Kidney (tissue), 14 donors: Measurements from ENCODE around the gene CEP85. TPM values are rescaled to one million over a fixed set of nuclear protein-coding genes. Genes with fewer than 3 reads are reported as not detected.
A peak's percentile ranks its signal among the peaks of the same experiment; 100 is the strongest.

Source experiments
- DNase-seq, 5 donors: peaks; one replicate each; pipeline ENCODE4 v3.0.0-alpha.2; 2013 to 2020
- FAIRE-seq: peaks from 2 replicates; lab custom pipeline; 2012; peaks lifted over from hg19 to GRCh38; lab: Jason Lieb, UNC
- H3K27ac ChIP-seq, 2 donors: one replicate each; pipeline ENCODE4 v1.7.0; 2013; ENCODE audit warnings: low read depth in 2 of 2, low read length in 2 of 2, inconsistent platforms in 1 of 2
- H3K27me3 ChIP-seq: one replicate; pipeline ENCODE4 v1.7.1; 2013; ENCODE audit warnings: low read length, inconsistent platforms; ENCODE audit not compliant: control insufficient read depth, insufficient read depth
- H3K36me3 ChIP-seq, 3 donors: one replicate each; pipeline versions ENCODE4 v1.7.0 to v1.7.1; 2013; ENCODE audit warnings: low read length in 3 of 3, control low read depth in 1 of 3, inconsistent platforms in 1 of 3; ENCODE audit not compliant: insufficient read depth in 3 of 3, control insufficient read depth in 2 of 3
- H3K4me1 ChIP-seq, 3 donors: one replicate each; pipeline versions ENCODE4 v1.7.0 to v1.7.1; 2013; ENCODE audit warnings: low read length in 3 of 3, inconsistent platforms in 1 of 3, low read depth in 1 of 3; ENCODE audit not compliant: control insufficient read depth in 2 of 3, insufficient read depth in 2 of 3
- H3K4me3 ChIP-seq, 3 donors: one replicate each; pipeline versions ENCODE4 v1.7.0 to v1.8.1; 2013; ENCODE audit warnings: low read length in 3 of 3, control low read depth in 1 of 3, inconsistent platforms in 1 of 3
- H3K9ac ChIP-seq, 3 donors: one replicate each; pipeline versions ENCODE4 v1.7.0 to v1.7.1; 2013; ENCODE audit warnings: low read length in 3 of 3, control low read depth in 1 of 3, inconsistent platforms in 1 of 3
- H3K9me3 ChIP-seq, 3 donors: one replicate each; pipeline versions ENCODE4 v1.7.0 to v1.7.1; 2013; ENCODE audit warnings: low read length in 3 of 3, control low read depth in 1 of 3, inconsistent platforms in 1 of 3; ENCODE audit not compliant: control insufficient read depth in 2 of 3, insufficient read depth in 1 of 3
- intact Hi-C: fragments of 100-400 bp; cut with DNase I; formaldehyde crosslinking; loops from one replicate; pipeline ENCODE4 v1.11.1; 2022
- polyA plus RNA-seq: library from polyadenylated mRNA; stranded (reverse); fragments of 350-450 nt; fragmentation: Illumina TruSeq; extraction: RNeasy Lipid Tissue Mini Kit (QIAGEN cat#74804); gene quantifications from one replicate; pipeline ENCODE4 v1.2.3, GENCODE V29; 2014; ENCODE audit warnings: low read depth, low replicate concordance; ENCODE audit not compliant: insufficient read depth
- total RNA-seq: library from RNA; stranded (reverse); fragmentation: NEBNext Ultra II Directional; extraction: Animal tissue kit (Norgen Biotek cat#: 25700); gene quantifications from one replicate; pipeline ENCODE4 v1.2.1, GENCODE V29; 2021
- TF ChIP-seq, protein P1 (sequence below): IDR thresholded peaks from 3 replicates; pipeline ENCODE4 v1.5.1; 2012; ENCODE audit warnings: mild to moderate bottlenecking, moderate library complexity, borderline replicate concordance; ENCODE audit not compliant: insufficient read depth; ENCODE audit errors: extremely low read depth
- donor health status: control.
- donor health status: control.
- donor health status: control.
- donor health status: control.
- donor health status: control.
- donor health status: DM: yes; HTN: yes; CAD: no.
- donor health status: Normal renal cell carcinoma (clear cell type).

CEP85 gene
- total and polyA plus RNA-seq, 2 donors from 2014 or later = 8.4 to 8.5 TPM

- Histone ChIP-seq H3K9me3 (no peaks in the 10 kb centered on the region), H3K4me1 (peaks cover 9 to 35% (median 35%) of the 10 kb centered on the region in 3 donors), H3K27me3 (no peaks in the 10 kb centered on the region), H3K27ac (peak overlapping the region; percentile 71 to 83), H3K36me3 (peaks cover 0 to 2% (median 0%) of the 10 kb centered on the region in 3 donors), H3K4me3 (no peak overlapping the region), H3K9ac (peak overlapping the region in 2 of 3 donors; percentile 37 to 55)
- DNase-seq (peak; percentile 74 to 91 (median 84)), FAIRE-seq (no peak)
- TF ChIP-seq, protein P1, sequence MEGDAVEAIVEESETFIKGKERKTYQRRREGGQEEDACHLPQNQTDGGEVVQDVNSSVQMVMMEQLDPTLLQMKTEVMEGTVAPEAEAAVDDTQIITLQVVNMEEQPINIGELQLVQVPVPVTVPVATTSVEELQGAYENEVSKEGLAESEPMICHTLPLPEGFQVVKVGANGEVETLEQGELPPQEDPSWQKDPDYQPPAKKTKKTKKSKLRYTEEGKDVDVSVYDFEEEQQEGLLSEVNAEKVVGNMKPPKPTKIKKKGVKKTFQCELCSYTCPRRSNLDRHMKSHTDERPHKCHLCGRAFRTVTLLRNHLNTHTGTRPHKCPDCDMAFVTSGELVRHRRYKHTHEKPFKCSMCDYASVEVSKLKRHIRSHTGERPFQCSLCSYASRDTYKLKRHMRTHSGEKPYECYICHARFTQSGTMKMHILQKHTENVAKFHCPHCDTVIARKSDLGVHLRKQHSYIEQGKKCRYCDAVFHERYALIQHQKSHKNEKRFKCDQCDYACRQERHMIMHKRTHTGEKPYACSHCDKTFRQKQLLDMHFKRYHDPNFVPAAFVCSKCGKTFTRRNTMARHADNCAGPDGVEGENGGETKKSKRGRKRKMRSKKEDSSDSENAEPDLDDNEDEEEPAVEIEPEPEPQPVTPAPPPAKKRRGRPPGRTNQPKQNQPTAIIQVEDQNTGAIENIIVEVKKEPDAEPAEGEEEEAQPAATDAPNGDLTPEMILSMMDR = peak; percentile 94
- intact Hi-C loops = no loop called here
Measured at GRCh38 chr1:26275580-26276431, 41.8 kb downstream of the CEP85 start.

- intact Hi-C loops = no loop called here
- peak overlapping the region in 1 of 3 donors; percentile 55 for H3K9ac ChIP-seq
- TF ChIP-seq, protein P1 = no peak
- H3K4me1 ChIP-seq = peaks cover 9 to 39% (median 35%) of the 10 kb centered on the region in 3 donors
- DNase-seq (peak in 2 of 5 donors; percentile 51 to 75), FAIRE-seq (no peak)
- H3K36me3 ChIP-seq = peaks cover 0 to 2% (median 0%) of the 10 kb centered on the region in 3 donors
- no peaks in the 10 kb centered on the region for H3K9me3 ChIP-seq
- no peak overlapping the region for H3K4me3 ChIP-seq
- no peaks in the 10 kb centered on the region for H3K27me3 ChIP-seq
- peak overlapping the region; percentile 71 to 83 for H3K27ac ChIP-seq
Measured at GRCh38 chr1:26276432-26276838, 42.4 kb downstream of the CEP85 start.

- Histone ChIP-seq H3K9ac (peak overlapping the region in 1 of 3 donors; percentile 8), H3K4me1 (peaks cover 9 to 39% (median 35%) of the 10 kb centered on the region in 3 donors), H3K4me3 (peak overlapping the region in 1 of 3 donors; percentile 3), H3K36me3 (peaks cover 0 to 2% (median 0%) of the 10 kb centered on the region in 3 donors), H3K27ac (peak overlapping the region in 1 of 2 donors; percentile 23), H3K27me3 (no peaks in the 10 kb centered on the region), H3K9me3 (no peaks in the 10 kb centered on the region)
- DNase-seq (peak in 1 of 5 donors; percentile 49), FAIRE-seq (no peak)
- intact Hi-C loops = no loop called here
- TF ChIP-seq, protein P1 = no peak
Measured at GRCh38 chr1:26277261-26277661, 43.3 kb downstream of the CEP85 start.
